ENCODE results near the gene TEX35. TPM values are rescaled to one million over a fixed set of nuclear protein-coding genes. Genes with fewer than 3 reads are reported as not detected.
"Not testable (repeated sequence)": the region's sequence is repeated elsewhere in the genome, so short reads cannot be mapped to it uniquely, and the experiment has no call there.

Gene TEX35
- polyA plus RNA-seq, 1 donor from 2014 or later = not detected

DNA sequence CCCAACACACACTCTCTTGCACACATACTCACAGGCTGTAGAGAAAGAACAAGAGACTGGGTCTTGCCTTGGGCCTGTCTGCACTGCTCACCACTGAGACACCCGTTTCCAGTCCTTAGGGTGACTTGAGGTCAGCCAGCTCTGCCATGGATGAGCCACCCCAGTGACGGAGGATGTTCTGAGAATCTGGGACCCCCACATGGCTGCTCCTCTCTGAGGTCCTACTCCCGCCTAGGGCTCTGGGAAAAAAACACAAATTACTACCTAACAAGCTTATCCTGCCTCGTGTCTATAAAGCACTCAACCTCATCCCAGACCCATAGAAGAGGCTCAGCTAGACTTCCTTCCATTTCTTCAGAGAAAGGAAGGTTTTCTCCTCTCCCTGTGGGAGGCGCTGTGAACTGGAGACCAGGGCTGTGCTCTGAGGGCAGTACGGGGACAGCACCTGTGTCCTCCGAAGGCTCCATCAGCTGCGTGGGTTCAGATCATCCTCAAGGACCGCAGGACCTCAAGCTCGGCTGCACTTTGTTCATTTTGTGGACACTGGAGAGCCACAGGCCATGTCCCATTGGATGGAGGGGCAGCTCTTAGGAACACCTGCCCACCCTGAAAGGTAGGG, 11.9 kb upstream of the TEX35 start:
- H3K36me3 Mint-ChIP-seq = no peaks in the 10 kb centered on the region
- peaks cover 10% of the 10 kb centered on the region for H3K27me3 Mint-ChIP-seq
- H3K9me3 Mint-ChIP-seq = no peaks in the 10 kb centered on the region
- no peak overlapping the region for H3K4me3 Mint-ChIP-seq
- no peak overlapping the region for H3K27ac Mint-ChIP-seq
- no peaks in the 10 kb centered on the region for H3K4me1 Mint-ChIP-seq

- H3K36me3 Mint-ChIP-seq = no peaks in the 10 kb centered on the region
- H3K4me1 Mint-ChIP-seq = no peaks in the 10 kb centered on the region
- H3K4me3 Mint-ChIP-seq = no peak overlapping the region
- H3K27me3 Mint-ChIP-seq = peaks cover 10% of the 10 kb centered on the region
- H3K9me3 Mint-ChIP-seq = no peaks in the 10 kb centered on the region
- H3K27ac Mint-ChIP-seq = no peak overlapping the region
Measured at GRCh38 chr1:178501705-178502329, 11.1 kb upstream of the TEX35 start.

- peaks cover 10% of the 10 kb centered on the region for H3K27me3 Mint-ChIP-seq
- H3K4me1 Mint-ChIP-seq = no peaks in the 10 kb centered on the region
- H3K36me3 Mint-ChIP-seq = no peaks in the 10 kb centered on the region
- no peak overlapping the region for H3K4me3 Mint-ChIP-seq
- no peak overlapping the region for H3K27ac Mint-ChIP-seq
- H3K9me3 Mint-ChIP-seq = no peaks in the 10 kb centered on the region
Measured at GRCh38 chr1:178502330-178502714, 10.6 kb upstream of the TEX35 start.

DNA sequence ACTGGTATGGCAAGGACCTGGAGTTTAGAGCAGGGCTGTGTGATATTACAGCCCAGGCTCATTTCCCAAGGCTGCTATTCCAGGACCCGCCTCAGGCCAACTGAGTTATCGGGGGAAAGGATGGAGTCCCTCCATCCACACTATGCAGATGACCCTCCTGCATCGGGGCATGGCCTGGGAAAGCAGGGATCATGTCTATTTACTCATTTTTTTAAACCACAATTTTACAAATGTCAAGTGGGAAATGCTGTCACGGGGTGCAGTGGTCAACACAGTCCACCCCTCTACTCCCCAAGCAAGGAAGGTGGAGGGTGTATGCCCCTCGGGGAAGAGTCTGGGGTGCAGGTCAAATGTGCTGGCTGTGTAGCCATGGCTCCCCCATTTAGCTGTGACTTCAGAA, 10.1 kb upstream of the TEX35 start:
- Mint-ChIP-seq H3K9me3 (no peaks in the 10 kb centered on the region), H3K27me3 (peaks cover 10% of the 10 kb centered on the region), H3K36me3 (no peaks in the 10 kb centered on the region), H3K4me1 (no peaks in the 10 kb centered on the region), H3K4me3 (no peak overlapping the region), H3K27ac (no peak overlapping the region)

DNA sequence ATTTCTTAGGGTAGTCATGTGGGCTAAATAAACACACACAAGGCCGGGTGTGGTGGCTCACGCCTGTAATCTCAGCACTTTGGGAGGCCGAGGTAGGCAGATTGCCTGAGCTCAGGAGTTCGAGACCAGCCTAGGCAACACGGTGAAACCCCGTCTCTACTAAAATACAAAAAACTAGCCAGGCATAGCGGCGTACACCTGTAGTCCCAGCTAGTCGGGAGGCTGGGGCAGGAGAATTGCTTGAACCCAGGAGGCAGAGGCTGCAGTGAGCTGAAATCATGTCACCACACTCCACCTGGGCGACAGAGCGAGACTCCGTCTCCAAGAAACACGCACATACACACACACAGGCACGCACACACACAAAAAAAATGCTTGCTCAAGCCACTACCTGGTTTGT, 9.6 kb upstream of the TEX35 start:
- H3K4me3 Mint-ChIP-seq, H3K36me3 Mint-ChIP-seq, H3K27me3 Mint-ChIP-seq, H3K9me3 Mint-ChIP-seq, H3K27ac Mint-ChIP-seq, H3K4me1 Mint-ChIP-seq: not testable (repeated sequence)

- no peaks in the 10 kb centered on the region for H3K4me1 Mint-ChIP-seq
- peaks cover 10% of the 10 kb centered on the region for H3K27me3 Mint-ChIP-seq
- H3K4me3 Mint-ChIP-seq = no peak overlapping the region
- H3K27ac Mint-ChIP-seq = no peak overlapping the region
- no peaks in the 10 kb centered on the region for H3K9me3 Mint-ChIP-seq
- H3K36me3 Mint-ChIP-seq = no peaks in the 10 kb centered on the region
Measured at GRCh38 chr1:178503849-178504248, 9.1 kb upstream of the TEX35 start.

- no peaks in the 10 kb centered on the region for H3K9me3 Mint-ChIP-seq
- peaks cover 10% of the 10 kb centered on the region for H3K27me3 Mint-ChIP-seq
- H3K36me3 Mint-ChIP-seq = no peaks in the 10 kb centered on the region
- no peaks in the 10 kb centered on the region for H3K4me1 Mint-ChIP-seq
- H3K27ac Mint-ChIP-seq = no peak overlapping the region
- no peak overlapping the region for H3K4me3 Mint-ChIP-seq
Measured at GRCh38 chr1:178504286-178504685, 8.6 kb upstream of the TEX35 start.

- Mint-ChIP-seq H3K36me3 (no peaks in the 10 kb centered on the region), H3K27me3 (peaks cover 10% of the 10 kb centered on the region), H3K27ac (no peak overlapping the region), H3K4me3 (no peak overlapping the region), H3K4me1 (no peaks in the 10 kb centered on the region), H3K9me3 (no peaks in the 10 kb centered on the region)
Measured at GRCh38 chr1:178506177-178506576, 6.7 kb upstream of the TEX35 start.

DNA sequence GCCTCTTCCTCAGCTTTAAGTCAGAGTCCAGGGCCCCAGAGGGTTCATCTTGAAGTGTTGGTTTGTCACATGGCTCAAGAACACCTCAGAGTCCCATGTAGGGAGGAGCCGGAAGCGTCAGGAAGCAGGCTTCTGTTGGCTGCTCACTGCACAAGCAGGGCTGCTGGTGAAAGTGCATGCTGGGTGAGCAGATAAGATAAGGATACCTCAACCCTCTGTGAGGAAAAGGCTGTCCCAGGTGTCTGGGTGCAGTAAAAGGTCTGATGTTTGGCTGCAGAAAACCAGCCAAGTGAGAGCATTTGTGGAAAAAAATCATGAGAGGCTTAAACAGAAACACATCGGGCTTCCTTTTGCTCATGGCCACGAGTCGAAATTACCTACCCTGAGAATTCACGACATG, 6.2 kb upstream of the TEX35 start:
- H3K9me3 Mint-ChIP-seq = no peaks in the 10 kb centered on the region
- H3K27ac Mint-ChIP-seq = no peak overlapping the region
- no peaks in the 10 kb centered on the region for H3K4me1 Mint-ChIP-seq
- H3K36me3 Mint-ChIP-seq = no peaks in the 10 kb centered on the region
- no peak overlapping the region for H3K4me3 Mint-ChIP-seq
- H3K27me3 Mint-ChIP-seq = peaks cover 10% of the 10 kb centered on the region

DNA sequence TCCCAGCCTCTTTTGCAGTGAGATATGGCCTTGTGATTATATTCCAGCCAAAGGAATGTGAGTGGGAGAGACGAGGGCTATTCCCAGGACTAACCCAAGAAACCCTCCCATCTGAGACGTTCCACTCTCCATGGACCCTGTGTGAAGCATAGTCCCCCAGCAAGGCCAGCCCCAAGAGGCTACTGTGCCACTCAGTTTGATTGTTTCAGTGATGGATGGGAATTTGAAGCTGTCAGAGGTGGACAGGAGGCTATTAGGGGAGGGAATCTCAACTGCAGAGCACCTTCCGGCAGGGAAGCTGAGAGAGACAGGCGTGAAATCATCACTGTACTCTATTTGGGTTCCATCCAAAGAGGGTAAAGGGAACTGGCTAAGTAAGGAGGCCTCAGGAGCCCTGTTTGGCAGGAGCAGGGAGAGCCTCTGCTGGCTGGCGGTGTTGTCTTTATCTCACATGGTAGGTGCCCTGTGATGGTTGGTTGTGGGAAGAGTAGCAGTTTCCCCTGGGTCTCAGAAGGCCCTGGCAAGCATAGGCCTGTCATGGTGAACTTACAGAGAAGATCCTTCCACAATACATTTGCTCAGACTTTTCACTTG, 3.4 kb upstream of the TEX35 start:
- Mint-ChIP-seq H3K27me3 (peaks cover 1% of the 10 kb centered on the region), H3K27ac (peak overlapping the region in 1 of 3 donors; percentile 18), H3K4me1 (peaks cover 0 to 2% (median 0%) of the 10 kb centered on the region in 3 donors), H3K9me3 (no peaks in the 10 kb centered on the region), H3K4me3 (no peak overlapping the region), H3K36me3 (no peaks in the 10 kb centered on the region)

- no peaks in the 10 kb centered on the region for H3K36me3 Mint-ChIP-seq
- no peak overlapping the region for H3K4me3 Mint-ChIP-seq
- H3K27ac Mint-ChIP-seq = peak overlapping the region in 1 of 3 donors; percentile 18
- H3K27me3 Mint-ChIP-seq = peaks cover 1% of the 10 kb centered on the region
- no peaks in the 10 kb centered on the region for H3K9me3 Mint-ChIP-seq
- H3K4me1 Mint-ChIP-seq = peaks cover 0 to 2% (median 0%) of the 10 kb centered on the region in 3 donors
Measured at GRCh38 chr1:178510155-178510554, 2.8 kb upstream of the TEX35 start.

GRCh38 chr1:178513278-178513983, 522 bp downstream of the TEX35 start:
- Mint-ChIP-seq H3K27me3 (peaks cover 1% of the 10 kb centered on the region), H3K9me3 (no peaks in the 10 kb centered on the region), H3K27ac (no peak overlapping the region), H3K4me3 (no peak overlapping the region), H3K4me1 (peaks cover 0 to 2% (median 0%) of the 10 kb centered on the region in 3 donors), H3K36me3 (no peaks in the 10 kb centered on the region)

GRCh38 chr1:178516110-178516509, 3.2 kb downstream of the TEX35 start:
- H3K4me1 Mint-ChIP-seq = peaks cover 0 to 2% (median 0%) of the 10 kb centered on the region in 3 donors
- H3K27me3 Mint-ChIP-seq = peaks cover 1% of the 10 kb centered on the region
- H3K9me3 Mint-ChIP-seq = no peaks in the 10 kb centered on the region
- no peak overlapping the region for H3K4me3 Mint-ChIP-seq
- H3K36me3 Mint-ChIP-seq = no peaks in the 10 kb centered on the region
- no peak overlapping the region for H3K27ac Mint-ChIP-seq

GRCh38 chr1:178518894-178519293, 6.0 kb downstream of the TEX35 start:
- no peaks in the 10 kb centered on the region for H3K4me1 Mint-ChIP-seq
- H3K4me3 Mint-ChIP-seq = no peak overlapping the region
- no peaks in the 10 kb centered on the region for H3K27me3 Mint-ChIP-seq
- H3K36me3 Mint-ChIP-seq = no peaks in the 10 kb centered on the region
- peak overlapping the region in 1 of 3 donors; percentile 59 for H3K27ac Mint-ChIP-seq
- no peaks in the 10 kb centered on the region for H3K9me3 Mint-ChIP-seq

DNA sequence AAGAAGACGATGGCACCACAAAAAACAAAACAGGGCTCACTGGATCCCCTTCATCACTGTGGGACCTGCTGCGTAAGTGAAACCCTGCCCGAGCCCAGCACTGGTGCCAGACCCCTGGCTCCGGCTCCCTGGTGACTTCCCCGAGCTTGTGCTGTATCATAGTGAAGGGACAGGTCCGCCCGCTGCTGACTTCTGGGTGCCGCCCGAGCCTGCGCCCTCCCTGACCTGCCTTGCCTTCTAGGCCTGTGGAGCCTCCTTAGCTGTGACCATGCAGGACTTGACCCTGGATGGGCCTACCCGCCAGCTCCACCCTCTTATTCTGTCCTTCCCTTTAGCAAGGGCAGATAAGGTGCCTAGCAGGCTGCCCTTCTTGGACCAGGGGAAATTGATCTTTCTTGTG, 7.9 kb downstream of the TEX35 start:
- no peaks in the 10 kb centered on the region for H3K36me3 Mint-ChIP-seq
- no peak overlapping the region for H3K27ac Mint-ChIP-seq
- peaks cover 0 to 1% (median 0%) of the 10 kb centered on the region in 3 donors for H3K4me1 Mint-ChIP-seq
- H3K9me3 Mint-ChIP-seq = no peaks in the 10 kb centered on the region
- H3K4me3 Mint-ChIP-seq = no peak overlapping the region
- H3K27me3 Mint-ChIP-seq = no peaks in the 10 kb centered on the region
